LoVo (cell line): ENCODE data around the gene PDZK1IP1.
A peak's percentile ranks its signal among the peaks of the same experiment; 100 is the strongest.
"Not testable (repeated sequence)": the region's sequence is repeated elsewhere in the genome, so short reads cannot be mapped to it uniquely, and the experiment has no call there.

Experiments
- DNase-seq: peaks from one replicate; pipeline ENCODE4 v3.0.0-alpha.2; 2016; ENCODE audit warnings: low spot score

The PDZK1IP1 gene

GRCh38 chr1:47181095-47181954 is 8.5 kb downstream of the PDZK1IP1 start:
- DNase-seq, result no peak

DNA sequence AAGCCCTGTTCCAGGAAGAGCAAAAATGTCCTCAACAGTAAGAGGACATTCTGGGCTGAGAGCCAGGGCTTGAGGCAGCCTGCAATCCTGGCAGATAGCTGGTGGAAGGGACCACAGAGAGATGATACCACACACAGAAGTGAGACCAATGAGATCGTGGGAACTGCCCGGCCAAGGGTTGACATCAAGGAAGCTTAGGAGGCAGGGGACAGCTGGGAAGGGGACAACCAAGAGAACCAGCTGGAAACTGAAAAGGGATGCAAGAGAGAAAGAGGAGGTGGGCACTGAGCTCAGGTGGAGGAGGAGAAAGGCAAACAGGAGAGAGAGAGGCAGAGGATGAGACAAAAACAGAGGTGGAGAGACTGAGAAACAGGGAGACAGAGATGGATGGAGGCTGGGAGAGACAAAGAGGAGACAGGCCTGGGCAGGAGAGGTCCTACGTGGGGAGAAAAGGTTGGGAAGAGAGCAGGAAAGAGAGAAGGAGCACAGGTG is 9.2 kb downstream of the PDZK1IP1 start:
- DNase-seq, result no peak

- no peak for DNase-seq
These were observed 9.8 kb downstream of the PDZK1IP1 start for GRCh38 chr1:47179988-47180563.

DNA sequence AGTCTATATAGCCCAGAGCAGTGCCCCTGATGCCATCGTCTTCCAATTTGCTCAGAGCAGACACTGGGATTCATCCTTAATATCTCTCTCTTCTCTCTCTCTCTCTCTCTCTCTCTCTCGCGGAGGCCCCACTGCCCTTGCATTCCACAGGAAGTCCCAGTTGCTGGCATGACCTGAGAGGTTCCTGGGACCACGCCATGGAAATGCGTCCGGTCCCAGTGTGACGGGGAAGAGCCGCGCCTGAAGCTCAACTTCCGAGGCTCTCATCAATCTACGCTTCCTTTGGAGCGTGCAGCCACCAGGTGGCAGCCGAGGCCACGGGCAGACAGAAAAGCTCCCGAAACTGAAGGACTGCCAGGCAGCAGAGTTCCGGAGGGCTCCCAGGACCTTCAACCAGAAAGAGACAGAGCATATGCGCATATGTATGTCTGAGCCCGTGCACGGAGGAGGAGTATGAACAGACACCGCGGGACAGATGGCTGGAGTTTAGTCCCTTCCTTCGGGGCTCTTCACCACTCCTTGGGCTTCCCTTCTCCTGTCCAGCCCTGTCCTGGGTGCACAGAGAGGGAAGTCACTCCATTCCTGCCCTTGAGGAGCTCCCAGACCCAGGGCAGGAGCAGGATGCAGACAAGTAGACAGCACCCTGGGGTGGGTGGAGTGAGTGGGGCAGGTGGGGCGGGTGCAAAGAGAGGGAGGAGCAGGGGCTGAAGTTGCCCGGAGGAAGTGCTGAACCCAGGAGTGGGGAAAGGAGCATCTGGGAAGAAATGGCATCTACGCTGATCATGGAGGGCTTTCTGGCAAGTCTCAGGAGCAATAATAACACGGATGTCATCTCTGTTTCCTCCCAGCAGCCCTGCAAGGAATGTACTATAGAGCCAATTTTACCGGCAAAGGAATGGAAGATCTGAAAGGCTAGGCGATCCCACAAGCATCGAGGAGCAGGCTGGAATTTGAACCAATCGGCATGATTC is 10.5 kb downstream of the PDZK1IP1 start:
- DNase-seq, result peak; percentile 94

DNA sequence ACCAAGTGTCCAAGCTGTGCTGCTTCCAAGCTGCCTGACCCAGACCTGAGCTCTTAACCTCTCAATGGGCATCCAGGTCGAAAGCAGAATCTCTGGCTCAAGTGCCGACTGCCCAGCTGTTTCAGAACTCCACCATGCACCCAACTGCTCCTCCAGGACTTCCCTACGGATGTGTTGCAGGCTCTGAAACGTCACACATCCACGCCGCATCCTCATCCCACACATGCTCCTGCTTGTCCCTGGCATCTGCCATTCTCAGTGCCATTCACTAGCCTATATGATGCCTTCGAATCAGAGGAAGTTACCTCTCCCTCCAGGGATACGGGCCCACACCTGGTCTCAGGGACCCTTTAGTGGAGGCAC is 11.2 kb downstream of the PDZK1IP1 start:
- no peak for DNase-seq

DNA sequence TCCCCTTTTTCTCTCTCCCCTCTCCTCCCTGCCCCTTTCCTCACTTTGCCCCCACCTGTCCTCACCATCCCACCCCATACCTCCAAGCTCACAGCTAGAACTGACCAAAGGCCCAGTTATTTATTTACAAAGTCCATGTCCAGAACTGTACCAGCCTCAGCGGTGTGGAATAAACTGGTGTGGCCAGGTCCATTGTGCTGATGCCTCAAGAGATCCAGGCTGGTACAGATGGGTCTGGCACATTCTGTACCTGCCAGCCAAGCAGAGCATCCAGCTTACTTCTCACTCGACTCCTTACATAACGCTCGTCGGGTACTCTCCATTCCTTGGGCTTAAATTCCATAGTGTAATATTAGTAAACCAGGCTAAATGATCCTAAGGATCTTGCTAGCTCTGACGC is 11.8 kb downstream of the PDZK1IP1 start:
- DNase-seq, result no peak

DNA sequence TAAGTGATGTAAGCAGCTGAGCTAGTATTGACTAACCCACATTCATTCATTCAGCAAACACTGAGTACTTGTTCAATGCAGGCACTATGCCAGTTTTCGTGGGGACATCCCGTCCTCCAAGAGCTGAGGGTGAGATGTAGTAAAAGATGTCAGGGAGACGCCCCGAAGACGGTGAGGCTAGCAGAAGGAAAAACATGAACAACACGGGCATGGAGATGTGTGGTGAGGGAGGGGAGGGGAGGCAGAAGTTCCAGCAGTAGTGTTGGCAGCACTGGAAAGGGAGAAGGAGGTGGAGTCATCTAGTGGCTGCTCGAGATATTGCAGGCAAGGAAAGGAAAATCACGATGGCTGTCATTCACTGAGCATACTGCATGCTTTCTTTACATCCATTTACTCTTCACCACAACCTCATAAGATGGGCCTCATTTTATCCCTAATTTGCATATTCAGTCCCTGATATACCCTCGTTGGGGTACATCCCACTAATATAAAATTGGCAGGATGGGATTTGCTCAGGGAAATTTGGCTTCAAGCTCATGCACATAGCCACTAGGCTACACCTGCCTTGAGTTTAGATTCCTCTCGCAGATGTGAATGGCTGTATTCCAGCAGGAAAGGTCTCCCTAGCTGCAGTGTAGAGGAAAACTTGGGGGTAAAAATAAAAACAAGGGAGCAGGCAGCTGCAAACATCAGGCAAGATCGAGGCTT is 14.5 kb downstream of the PDZK1IP1 start:
- DNase-seq, result peak; percentile 59

DNA sequence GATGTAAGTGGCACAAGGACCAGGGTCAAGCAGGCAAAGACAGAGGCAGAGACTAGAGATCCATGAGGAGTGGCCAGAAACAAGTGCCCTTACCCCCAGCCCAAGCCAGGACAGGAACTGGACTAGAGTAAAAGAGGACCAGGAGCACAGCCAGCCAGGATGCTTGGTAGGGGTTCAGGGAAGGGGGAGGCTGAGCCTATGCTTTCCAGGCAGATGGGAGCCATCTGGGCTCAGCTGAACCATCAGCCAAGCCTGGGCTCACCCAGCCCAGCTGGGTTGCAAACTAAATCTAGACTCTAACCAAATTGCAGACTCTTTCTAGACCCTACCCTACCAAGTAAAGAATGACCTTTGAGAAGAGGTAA is 15.2 kb downstream of the PDZK1IP1 start:
- no peak for DNase-seq

- no peak for DNase-seq
These were observed 17.1 kb downstream of the PDZK1IP1 start for GRCh38 chr1:47172782-47173181.

DNA sequence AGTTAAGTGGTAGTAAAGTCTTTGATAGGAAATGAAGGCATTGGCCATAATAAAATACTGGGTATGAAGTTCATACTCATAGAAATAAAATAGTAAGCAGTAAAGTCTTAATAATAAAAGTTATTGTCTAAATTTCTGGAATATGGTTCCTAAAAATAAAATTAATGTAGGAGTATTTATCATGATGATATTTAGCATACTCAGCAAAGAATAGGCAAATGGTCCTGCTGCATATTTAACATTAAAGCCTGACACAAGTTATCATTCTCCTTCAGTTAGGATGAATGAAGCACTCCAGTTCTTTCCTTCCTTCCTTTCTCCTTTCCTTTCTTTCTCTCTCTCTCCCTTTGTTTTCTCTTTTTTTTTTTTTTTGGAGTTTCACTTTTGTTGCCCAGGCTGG is 25.3 kb downstream of the PDZK1IP1 start:
- DNase-seq, result no peak

- DNase-seq, result no peak
These were observed 28.4 kb downstream of the PDZK1IP1 start for GRCh38 chr1:47161298-47162040.

DNA sequence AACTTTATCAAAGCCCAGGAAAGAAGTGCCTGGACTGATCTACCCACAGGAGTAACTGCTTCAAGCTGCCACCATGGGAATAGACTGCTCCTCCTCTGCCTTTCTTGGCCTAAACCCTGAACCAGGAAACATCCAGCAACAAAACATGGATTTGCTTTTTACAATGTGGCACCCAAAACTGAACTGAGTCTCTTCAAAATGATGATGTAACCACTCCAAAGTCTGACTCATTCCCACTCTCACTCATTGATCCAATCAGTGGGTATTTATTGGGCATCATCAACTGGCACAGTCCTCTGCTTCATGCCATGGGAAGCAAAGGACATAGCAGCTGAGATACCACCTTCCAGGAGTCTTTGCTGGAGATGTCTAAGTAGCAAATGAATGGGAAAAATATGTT is 29.1 kb downstream of the PDZK1IP1 start:
- DNase-seq, result no peak

- not testable (repeated sequence) for DNase-seq
These were observed 31.9 kb downstream of the PDZK1IP1 start for GRCh38 chr1:47157957-47158356.

- DNase-seq, result not testable (repeated sequence)
These were observed 33.4 kb downstream of the PDZK1IP1 start for GRCh38 chr1:47156457-47156856.

- not testable (repeated sequence) for DNase-seq
These were observed 40.7 kb downstream of the PDZK1IP1 start for GRCh38 chr1:47149162-47149561.

- DNase-seq, result no peak
These were observed 42.6 kb downstream of the PDZK1IP1 start for GRCh38 chr1:47147047-47147785.

DNA sequence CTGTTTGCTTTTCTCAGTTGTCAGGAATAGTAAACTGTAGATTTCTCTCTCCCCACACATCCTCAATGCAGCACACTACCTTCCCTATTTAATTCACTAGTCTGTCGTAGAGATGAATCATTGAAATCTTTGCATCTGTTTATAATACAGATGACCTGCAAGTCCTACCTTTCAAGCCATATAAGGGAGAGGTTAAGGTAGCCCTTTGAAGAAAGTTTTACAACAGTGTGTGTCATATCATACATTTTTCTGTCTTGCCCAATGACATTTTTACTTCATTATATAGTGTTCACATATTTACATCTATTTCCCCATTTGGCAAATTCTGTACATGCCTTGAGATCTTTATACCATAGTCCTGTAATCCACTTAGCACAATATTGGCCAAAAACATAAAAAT is 43.3 kb downstream of the PDZK1IP1 start:
- not testable (repeated sequence) for DNase-seq

DNA sequence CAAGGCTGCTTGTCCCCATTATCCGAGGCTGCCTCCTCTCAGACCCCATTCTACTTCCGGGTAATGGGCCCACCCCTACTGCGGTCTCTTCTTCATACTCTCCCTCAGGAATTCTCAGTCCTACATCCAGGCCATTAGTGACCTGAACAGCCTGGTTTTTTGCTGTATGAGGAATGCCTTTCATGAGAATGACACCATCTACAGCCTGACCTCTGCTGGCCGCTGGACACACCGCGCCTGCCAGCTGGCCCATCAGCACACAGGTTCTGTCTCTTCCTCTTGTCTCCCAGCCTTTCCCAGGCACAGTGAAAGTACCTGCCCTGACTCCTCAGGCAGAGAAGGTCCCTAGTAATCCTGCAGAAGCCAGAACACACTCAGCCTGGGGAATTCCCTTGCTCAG is 46.2 kb downstream of the PDZK1IP1 start:
- DNase-seq, result not testable (repeated sequence)

DNA sequence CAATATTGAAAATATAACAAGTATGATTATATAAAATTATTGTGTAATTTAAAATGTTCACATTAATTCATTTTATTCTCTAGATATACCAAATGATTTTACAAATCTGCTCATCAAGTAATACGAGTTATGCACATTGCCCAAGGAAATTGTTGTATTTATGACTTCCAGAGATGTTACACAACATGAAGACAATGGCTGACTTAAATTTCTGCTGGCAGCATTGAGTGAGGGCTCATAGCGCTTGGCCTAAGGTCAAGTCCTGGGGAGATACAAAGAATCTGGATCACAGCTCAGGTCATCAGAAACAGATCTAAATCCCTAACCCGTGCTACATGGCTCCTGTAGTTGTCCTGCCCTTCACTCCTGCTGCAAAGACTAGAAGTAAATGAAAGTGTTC is 49.5 kb downstream of the PDZK1IP1 start:
- DNase-seq, result not testable (repeated sequence)

GRCh38 chr1:47137925-47138615 is 51.8 kb downstream of the PDZK1IP1 start:
- no peak for DNase-seq
